ENCODE results near the gene CFD. TPM values are rescaled to one million over a fixed set of nuclear protein-coding genes. Genes with fewer than 3 reads are reported as not detected.

Gene CFD
- polyA plus RNA-seq = 6.3 TPM

DNA sequence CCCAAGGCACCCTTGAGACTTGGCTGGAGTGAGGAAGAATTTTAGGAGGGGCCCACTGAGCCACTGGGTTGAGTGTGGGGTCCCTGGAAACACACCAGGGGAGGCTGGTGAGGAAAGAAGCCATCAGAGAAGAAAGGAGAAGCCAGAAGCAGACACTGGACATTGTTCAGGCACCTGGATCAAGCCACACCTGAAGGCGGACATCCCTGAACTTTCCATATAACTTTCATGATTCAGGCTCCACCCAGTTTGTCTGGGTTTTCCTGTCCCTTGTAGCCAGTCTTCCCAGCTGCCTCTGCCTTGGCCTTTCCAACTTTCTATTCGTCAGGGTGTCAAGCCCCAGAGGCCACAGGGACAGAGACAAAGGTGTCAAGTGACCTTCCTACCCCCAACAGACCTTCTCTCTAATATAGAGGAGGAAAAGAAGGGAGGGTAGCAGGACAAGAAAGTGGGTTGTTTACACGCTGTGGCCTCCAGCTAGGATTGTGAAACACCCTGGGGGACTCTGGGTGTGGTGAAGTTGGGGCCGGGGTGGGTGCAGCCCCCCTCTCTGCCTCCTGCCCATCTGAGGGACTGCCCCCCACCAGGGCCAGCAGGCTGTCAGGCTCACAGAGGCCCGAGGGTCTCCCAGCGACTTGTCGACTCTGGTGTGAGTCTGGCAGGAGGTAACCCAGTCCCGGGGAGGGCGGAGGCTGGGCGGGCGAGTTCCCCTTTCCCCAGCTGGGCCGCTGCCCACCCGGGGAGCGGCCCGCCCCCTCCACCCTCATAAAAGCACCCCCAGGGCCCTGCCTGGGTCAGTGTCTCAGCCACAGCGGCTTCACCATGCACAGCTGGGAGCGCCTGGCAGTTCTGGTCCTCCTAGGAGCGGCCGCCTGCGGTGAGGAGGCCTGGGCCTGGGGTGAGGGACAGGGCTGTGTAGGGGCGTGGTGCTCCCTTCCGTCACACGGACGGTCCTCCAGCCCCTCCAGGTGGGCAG is at the start of gene CFD:
Gene CFD, plus strand, starts transcription at position 797 of the 976 bp plus-strand sequence. Its CDS starts 26 bp downstream, at position 823.
- Mint-ChIP-seq H3K4me3 (peak within 1 kb of the TSS; percentile 37 to 65 (median 54)), H3K36me3 (no peaks in the 10 kb centered on the region), H3K27ac (peak within 1 kb of the TSS in 1 of 3 donors; percentile 68), H3K4me1 (peaks cover 6 to 11% (median 9%) of the 10 kb centered on the region in 3 donors), H3K27me3 (peaks cover 2% of the 10 kb centered on the region), H3K9me3 (peaks cover 0 to 2% (median 0%) of the 10 kb centered on the region in 3 donors)

DNA sequence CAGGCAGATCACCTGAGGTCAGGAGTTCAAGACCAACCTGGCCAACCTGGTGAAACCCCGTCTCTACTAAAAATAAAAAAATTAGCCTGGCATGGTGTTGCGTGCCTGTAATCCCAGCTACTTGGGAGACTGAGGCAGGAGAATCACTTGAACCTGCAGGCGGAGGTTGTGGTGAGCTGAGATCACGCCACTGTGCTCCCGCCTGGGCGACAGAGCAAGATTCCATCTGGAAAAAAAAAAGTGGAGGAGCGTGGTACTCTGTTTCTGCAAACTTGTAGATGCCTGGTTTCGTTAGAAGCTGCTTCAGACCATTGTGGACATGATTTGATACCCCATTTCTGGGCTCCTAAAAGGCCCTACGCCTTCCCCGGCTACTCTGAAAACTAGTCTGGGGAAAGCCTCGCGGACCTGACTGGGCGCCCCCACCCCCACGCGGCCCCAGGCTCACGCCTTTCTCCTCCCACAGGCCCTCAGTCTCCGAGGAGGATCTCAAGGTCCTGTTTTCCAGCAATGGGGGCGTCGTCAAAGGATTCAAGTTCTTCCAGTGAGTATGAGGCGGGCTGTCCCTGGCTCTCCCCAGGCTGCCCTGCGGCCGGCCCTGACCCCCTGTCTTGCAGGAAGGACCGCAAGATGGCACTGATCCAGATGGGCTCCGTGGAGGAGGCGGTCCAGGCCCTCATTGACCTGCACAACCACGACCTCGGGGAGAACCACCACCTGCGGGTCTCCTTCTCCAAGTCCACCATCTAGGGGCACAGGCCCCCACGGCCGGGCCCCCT is 49.2 kb upstream of the CFD start:
- peaks cover 0 to 5% (median 3%) of the 10 kb centered on the region in 3 donors for H3K4me1 Mint-ChIP-seq
- peaks cover 15% of the 10 kb centered on the region for H3K36me3 Mint-ChIP-seq
- peak overlapping the region in 1 of 4 donors; percentile 55 for H3K4me3 Mint-ChIP-seq
- peak overlapping the region in 1 of 3 donors; percentile 53 for H3K27ac Mint-ChIP-seq
- no peaks in the 10 kb centered on the region for H3K27me3 Mint-ChIP-seq
- no peaks in the 10 kb centered on the region for H3K9me3 Mint-ChIP-seq

DNA sequence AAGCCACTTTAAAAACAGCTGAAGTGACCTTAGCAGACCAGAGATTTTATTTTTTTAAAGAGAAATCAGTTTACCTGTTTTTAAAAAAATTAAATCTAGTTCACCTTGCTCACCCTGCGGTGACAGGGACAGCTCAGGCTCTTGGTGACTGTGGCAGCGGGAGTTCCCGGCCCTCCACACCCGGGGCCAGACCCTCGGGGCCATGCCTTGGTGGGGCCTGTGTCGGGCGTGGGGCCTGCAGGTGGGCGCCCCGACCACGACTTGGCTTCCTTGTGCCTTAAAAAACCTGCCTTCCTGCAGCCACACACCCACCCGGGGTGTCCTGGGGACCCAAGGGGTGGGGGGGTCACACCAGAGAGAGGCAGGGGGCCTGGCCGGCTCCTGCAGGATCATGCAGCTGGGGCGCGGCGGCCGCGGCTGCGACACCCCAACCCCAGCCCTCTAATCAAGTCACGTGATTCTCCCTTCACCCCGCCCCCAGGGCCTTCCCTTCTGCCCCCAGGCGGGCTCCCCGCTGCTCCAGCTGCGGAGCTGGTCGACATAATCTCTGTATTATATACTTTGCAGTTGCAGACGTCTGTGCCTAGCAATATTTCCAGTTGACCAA is 48.5 kb upstream of the CFD start:
- H3K27ac Mint-ChIP-seq = peak overlapping the region in 1 of 3 donors; percentile 76
- peaks cover 15% of the 10 kb centered on the region for H3K36me3 Mint-ChIP-seq
- no peak overlapping the region for H3K4me3 Mint-ChIP-seq
- no peaks in the 10 kb centered on the region for H3K9me3 Mint-ChIP-seq
- H3K27me3 Mint-ChIP-seq = no peaks in the 10 kb centered on the region
- peaks cover 0 to 5% (median 3%) of the 10 kb centered on the region in 3 donors for H3K4me1 Mint-ChIP-seq

DNA sequence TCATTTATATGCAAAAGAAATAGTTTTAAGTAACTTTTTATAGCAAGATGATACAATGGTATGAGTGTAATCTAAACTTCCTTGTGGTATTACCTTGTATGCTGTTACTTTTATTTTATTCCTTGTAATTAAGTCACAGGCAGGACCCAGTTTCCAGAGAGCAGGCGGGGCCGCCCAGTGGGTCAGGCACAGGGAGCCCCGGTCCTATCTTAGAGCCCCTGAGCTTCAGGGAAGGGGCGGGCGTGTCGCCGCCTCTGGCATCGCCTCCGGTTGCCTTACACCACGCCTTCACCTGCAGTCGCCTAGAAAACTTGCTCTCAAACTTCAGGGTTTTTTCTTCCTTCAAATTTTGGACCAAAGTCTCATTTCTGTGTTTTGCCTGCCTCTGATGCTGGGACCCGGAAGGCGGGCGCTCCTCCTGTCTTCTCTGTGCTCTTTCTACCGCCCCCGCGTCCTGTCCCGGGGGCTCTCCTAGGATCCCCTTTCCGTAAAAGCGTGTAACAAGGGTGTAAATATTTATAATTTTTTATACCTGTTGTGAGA is 47.9 kb upstream of the CFD start:
- peaks cover 0 to 5% (median 3%) of the 10 kb centered on the region in 3 donors for H3K4me1 Mint-ChIP-seq
- no peaks in the 10 kb centered on the region for H3K27me3 Mint-ChIP-seq
- H3K36me3 Mint-ChIP-seq = peaks cover 15% of the 10 kb centered on the region
- H3K27ac Mint-ChIP-seq = peak overlapping the region; percentile 46 to 76 (median 59)
- no peaks in the 10 kb centered on the region for H3K9me3 Mint-ChIP-seq
- H3K4me3 Mint-ChIP-seq = peak overlapping the region in 1 of 4 donors; percentile 32

DNA sequence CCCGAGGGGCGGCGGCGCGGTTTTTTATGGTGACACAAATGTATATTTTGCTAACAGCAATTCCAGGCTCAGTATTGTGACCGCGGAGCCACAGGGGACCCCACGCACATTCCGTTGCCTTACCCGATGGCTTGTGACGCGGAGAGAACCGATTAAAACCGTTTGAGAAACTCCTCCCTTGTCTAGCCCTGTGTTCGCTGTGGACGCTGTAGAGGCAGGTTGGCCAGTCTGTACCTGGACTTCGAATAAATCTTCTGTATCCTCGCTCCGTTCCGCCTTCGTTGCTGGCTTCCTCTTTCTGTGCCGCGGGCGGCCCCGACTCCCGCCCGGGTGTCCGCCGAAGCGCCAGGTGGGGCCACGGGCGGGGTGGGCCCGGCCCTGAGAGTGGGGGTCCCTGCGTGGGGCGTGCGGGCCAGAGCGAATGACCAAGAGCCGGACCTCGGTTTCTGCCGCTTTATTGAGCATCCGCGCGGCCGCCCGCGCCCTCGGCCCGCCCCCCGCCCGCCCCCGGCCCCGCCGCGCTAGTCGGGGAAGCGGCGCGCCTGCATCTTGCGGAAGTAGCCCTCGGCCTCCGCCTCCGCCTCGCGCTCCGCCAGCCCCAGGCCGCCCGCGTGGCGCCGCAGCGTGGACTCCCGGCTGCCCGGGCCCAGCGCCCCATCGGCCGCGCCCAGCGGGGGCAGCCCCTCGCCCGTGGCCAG is 47.3 kb upstream of the CFD start:
- peaks cover 0 to 5% (median 3%) of the 10 kb centered on the region in 3 donors for H3K4me1 Mint-ChIP-seq
- H3K27ac Mint-ChIP-seq = peak overlapping the region in 2 of 3 donors; percentile 59 to 76
- no peaks in the 10 kb centered on the region for H3K27me3 Mint-ChIP-seq
- H3K9me3 Mint-ChIP-seq = no peaks in the 10 kb centered on the region
- peak overlapping the region in 1 of 4 donors; percentile 32 for H3K4me3 Mint-ChIP-seq
- H3K36me3 Mint-ChIP-seq = peaks cover 14% of the 10 kb centered on the region

DNA sequence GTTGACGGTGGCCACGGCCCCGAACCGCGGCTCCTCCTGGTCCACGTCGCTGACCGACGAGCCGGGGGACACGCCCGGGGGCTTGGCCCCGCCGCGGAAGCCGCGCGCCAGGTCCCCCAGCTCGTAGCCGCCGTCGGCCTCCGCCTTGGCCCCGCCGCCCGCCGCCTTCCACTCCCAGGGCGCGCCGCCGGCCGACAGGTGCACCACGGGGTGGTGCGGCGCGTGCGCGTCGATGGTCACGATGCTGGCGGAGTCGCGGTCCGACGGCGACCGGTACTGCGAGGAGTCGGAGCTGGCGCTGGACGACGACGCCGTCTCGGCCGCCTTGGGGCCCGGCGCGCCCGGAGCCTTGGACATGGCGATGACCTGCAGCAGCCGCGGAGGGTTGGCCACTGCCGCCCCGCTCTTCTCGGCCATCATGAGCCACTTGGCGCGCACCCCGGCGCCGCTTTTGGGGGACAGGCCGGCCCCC is 46.7 kb upstream of the CFD start:
- peaks cover 8% of the 10 kb centered on the region for H3K36me3 Mint-ChIP-seq
- no peaks in the 10 kb centered on the region for H3K9me3 Mint-ChIP-seq

DNA sequence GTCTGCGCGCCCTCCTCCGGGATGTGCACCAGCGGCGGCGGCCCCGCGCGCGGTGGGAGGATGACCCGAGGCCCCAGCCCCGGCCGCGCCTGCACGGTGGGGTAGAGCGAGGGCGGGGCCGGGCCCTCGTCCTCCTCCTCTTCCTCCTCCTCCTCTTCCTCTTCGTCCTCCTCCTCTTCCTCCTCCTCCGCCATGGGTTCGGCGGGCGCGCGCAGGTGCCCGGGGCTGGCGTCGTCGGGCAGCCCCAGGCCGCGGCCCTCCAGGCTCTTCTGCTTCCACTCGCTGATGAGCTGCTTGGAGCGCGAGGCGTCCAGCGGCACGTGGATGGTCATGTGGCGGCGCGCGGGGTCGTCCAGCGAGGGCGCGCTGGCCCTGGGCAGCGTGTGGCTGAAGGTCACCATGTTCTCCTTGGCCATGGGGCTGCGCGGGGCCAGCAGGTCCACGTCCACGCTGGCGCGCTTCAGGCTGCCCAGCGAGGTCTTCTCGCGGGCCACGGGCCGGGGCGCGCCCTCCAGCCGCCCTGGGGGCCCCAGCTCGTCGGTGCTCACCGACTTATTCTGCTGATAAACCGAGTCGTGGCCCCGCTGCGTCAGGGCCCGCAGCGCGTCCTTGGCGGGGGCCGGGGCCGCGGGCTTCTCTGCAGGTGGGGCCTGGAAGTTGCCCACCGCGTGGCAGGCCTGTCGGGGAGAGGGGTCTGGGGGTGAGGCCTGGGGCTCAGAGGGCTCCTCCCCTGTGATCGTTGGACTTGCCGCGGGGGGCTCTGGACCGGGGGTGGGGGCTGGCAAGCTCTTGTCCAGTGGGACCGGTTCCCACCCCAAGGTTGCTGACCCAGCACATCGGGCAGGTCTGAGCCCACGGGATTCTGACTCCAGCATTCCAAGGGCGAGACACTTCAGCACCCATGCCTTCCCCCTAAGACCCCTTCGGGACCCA is 46.0 kb upstream of the CFD start:
- H3K27ac Mint-ChIP-seq = no peak overlapping the region
- H3K4me3 Mint-ChIP-seq = peak overlapping the region in 1 of 4 donors; percentile 65
- H3K9me3 Mint-ChIP-seq = no peaks in the 10 kb centered on the region
- no peaks in the 10 kb centered on the region for H3K4me1 Mint-ChIP-seq
- peaks cover 7% of the 10 kb centered on the region for H3K36me3 Mint-ChIP-seq
- H3K27me3 Mint-ChIP-seq = no peaks in the 10 kb centered on the region

More for the DNA sequence above, 46.7 kb upstream of the CFD start:
- Mint-ChIP-seq H3K4me3 (no peak overlapping the region), H3K27ac (no peak overlapping the region), H3K27me3 (no peaks in the 10 kb centered on the region), H3K4me1 (peaks cover 0 to 1% (median under 1%) of the 10 kb centered on the region in 3 donors)

DNA sequence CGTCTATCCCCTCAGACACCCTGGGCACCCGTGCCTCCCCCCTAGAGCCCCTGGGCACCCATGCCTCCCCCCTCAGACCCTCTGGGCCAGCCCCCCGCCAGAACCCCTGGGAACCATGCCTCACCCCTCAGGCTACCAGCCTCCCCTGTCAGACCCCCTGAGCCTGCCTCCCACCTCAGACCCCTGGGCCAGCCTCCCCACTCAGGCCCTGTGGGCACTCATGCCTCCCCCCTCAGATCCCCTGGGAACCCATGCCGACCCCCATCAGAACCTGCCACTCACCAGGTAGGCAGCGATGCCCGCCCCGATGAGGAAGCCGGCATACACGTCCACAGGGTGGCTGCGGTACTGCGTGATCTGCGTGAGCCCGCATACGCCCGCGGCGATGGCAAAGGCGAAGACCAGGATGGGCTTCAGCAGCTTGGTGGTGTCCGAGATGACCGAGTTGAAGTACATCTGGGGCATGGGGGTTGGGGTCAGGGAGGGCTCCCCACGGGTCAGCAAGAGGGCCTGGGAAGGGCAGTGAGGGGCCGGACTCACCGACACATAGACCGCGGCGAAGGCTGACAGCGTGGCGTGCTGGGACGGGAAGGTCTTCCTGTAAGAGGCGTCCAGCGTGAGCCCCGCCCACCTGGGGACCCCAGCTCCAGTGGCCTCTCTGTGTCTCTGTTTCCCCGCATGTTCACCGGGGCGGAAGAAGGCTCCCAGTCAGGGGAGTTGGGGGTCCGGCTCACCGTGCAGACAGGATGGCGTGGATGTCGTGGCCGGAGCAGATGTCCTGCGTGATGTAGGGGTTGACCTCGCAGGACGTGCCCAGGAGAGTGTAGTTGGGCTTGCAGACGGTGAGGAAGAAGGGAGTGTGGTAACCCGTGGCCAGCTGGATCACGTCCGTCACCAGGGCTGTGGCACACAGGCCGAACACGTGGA is 45.0 kb upstream of the CFD start:
- no peaks in the 10 kb centered on the region for H3K4me1 Mint-ChIP-seq
- no peaks in the 10 kb centered on the region for H3K9me3 Mint-ChIP-seq
- H3K4me3 Mint-ChIP-seq = peak overlapping the region in 1 of 4 donors; percentile 65
- H3K27ac Mint-ChIP-seq = peak overlapping the region; percentile 60 to 88 (median 76)
- no peaks in the 10 kb centered on the region for H3K27me3 Mint-ChIP-seq
- H3K36me3 Mint-ChIP-seq = peaks cover 7% of the 10 kb centered on the region

DNA sequence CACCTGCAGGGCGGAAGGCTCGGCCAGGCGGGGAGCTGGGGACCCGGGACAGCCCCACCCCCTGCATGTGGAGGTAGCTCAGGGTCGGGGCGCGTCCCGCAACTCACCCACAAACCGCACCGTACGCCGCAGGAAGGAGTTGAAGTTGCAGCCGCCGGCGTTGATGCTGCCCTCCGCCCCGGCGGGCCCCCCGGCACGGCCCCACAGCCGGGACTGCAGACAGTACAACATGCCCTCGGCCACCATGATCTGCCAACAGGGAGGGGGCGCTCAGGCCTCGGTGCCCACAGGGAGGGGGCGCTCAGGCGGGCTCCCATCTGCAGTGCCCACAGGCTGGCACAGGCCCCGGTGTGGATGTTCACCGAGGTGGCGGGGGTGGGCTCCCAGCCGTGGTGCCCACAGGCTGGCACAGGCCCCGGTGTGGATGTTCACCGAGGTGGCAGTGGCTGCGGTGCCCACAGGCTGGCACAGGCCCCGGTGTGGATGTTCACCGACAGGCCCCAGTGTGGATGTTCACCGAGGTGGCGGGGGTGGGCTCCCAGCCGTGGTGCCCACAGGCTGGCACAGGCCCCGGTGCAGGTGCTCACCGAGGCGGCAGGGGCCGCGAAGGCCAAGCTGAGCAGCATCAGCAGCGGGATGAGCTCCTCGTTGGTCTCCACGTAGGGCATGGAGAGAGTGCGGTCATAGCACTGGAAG is 44.2 kb upstream of the CFD start:
- Mint-ChIP-seq H3K4me3 (peak overlapping the region in 1 of 4 donors; percentile 52), H3K27ac (peak overlapping the region; percentile 60 to 88 (median 78)), H3K36me3 (peaks cover 7% of the 10 kb centered on the region), H3K27me3 (no peaks in the 10 kb centered on the region), H3K9me3 (no peaks in the 10 kb centered on the region), H3K4me1 (no peaks in the 10 kb centered on the region)

DNA sequence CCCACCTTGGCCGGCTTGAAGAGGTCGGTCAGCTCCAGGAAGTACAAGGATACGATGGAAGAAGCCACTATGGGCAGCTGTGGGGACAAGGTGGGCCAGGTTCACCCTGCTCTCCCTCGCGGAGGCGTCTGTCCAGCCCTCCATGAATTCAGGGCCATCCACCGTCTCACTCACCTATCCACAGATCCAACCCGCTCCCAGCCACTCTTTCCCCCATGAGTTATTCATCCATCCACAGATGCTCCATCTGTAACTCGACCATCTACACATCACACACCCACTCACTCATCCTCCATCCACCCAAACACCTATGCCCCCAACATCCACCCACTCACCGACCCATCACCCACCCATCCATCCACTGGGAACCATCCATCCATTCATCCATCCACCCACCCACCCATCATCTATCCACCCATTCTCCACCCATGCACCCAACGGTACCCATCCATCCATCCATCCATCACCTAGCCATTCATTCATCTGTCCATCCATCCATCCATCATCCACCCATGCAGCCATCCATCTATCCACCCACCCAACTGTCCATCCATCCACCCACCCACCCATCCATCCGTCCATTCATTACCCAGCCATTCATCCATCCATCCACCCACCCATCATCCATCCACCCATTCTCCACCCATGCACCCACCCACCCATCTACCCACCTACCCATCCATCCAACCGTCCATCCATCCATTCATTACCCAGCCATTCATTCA is 43.5 kb upstream of the CFD start:
- no peaks in the 10 kb centered on the region for H3K9me3 Mint-ChIP-seq
- H3K27me3 Mint-ChIP-seq = no peaks in the 10 kb centered on the region
- H3K27ac Mint-ChIP-seq = peak overlapping the region; percentile 17 to 78 (median 28)
- no peaks in the 10 kb centered on the region for H3K4me1 Mint-ChIP-seq
- peaks cover 5% of the 10 kb centered on the region for H3K36me3 Mint-ChIP-seq
- peak overlapping the region in 1 of 4 donors; percentile 52 for H3K4me3 Mint-ChIP-seq

DNA sequence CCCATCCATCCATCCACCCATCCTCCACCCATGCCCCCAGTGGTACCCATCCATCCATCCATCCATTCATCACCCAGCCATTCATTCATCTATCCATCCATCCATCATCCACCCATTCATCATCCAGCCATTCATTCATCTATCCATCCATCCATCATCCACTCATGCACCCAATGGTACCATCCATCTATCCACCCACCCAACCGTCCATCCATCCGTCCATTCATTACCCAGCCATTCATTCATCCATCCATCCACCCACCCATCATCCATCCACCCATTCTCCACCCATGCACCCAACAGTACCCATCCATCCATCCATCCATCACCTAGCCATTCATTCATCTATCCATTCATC is 43.0 kb upstream of the CFD start:
- H3K27me3 Mint-ChIP-seq = peaks cover 1% of the 10 kb centered on the region
- peak overlapping the region in 1 of 3 donors; percentile 17 for H3K27ac Mint-ChIP-seq
- H3K4me3 Mint-ChIP-seq = no peak overlapping the region
- H3K36me3 Mint-ChIP-seq = peaks cover 3% of the 10 kb centered on the region
- no peaks in the 10 kb centered on the region for H3K4me1 Mint-ChIP-seq
- no peaks in the 10 kb centered on the region for H3K9me3 Mint-ChIP-seq

All from IgD-negative memory B cell (primary cell).